ENCODE data around the gene CDC25A. TPM values are rescaled to one million over a fixed set of nuclear protein-coding genes. Genes with fewer than 3 reads are reported as not detected.
"Not testable (repeated sequence)": the region's sequence is repeated elsewhere in the genome, so short reads cannot be mapped to it uniquely, and the experiment has no call there.

The CDC25A gene
- polyA plus RNA-seq, 2 of the 4 experiments (the other 2 are of a cell fraction): 6.4 to 9.8 TPM

- 88% methylated on average over 1 of the region's 1 CpG for WGBS (ENCODE audit: missing lambda C conversion rate)
- ATAC-seq: no peak
- Histone ChIP-seq H3K4me2 (no peak overlapping the region), H3K4me1 (no peaks in the 10 kb centered on the region), H3K9me3 (no peaks in the 10 kb centered on the region), H3K4me3 (no peak overlapping the region), H3K27ac (no peak overlapping the region)
- TF ChIP-seq RAD21 (conservative IDR thresholded peaks at IDR 0.05 in 1 of 2, IDR thresholded peaks at IDR 0.05 in 1 of 2) (no peak), PBX3 (IDR thresholded peaks at IDR 0.05) (no peak), TP53 (CRISPR knock-in tag; IDR thresholded peaks at IDR 0.05) (no peak), ESRRA (IDR thresholded peaks at IDR 0.05; ENCODE audit: borderline replicate concordance, low read length) (no peak), RNF2 (IDR thresholded peaks at IDR 0.05; ENCODE audit: borderline replicate concordance, low read depth) (no peak), HOXB5 (CRISPR knock-in tag; IDR thresholded peaks at IDR 0.05) (no peak), MAZ (IDR thresholded peaks at IDR 0.05; ENCODE audit: borderline replicate concordance, low read depth, low read length) (no peak), CBX2 (IDR thresholded peaks at IDR 0.05; ENCODE audit: borderline replicate concordance, low read depth) (no peak), GATA3 (IDR thresholded peaks at IDR 0.05; ENCODE audit: borderline replicate concordance) (no peak), KDM1A (IDR thresholded peaks at IDR 0.05; ENCODE audit: low read depth) (no peak), ZFP36 (IDR thresholded peaks at IDR 0.05; ENCODE audit: borderline replicate concordance, partially characterized antibody) (no peak), HOXA7 (CRISPR knock-in tag; IDR thresholded peaks at IDR 0.05) (no peak), KDM5A (IDR thresholded peaks at IDR 0.05) (no peak), POLR2A (IDR thresholded peaks at IDR 0.05; ENCODE audit: low read length) (no peak), HDAC2 (IDR thresholded peaks at IDR 0.05) (no peak), NPAS2 (CRISPR knock-in tag; IDR thresholded peaks at IDR 0.05; ENCODE audit: borderline replicate concordance) (no peak)
- TF ChIP-seq, protein P1, sequence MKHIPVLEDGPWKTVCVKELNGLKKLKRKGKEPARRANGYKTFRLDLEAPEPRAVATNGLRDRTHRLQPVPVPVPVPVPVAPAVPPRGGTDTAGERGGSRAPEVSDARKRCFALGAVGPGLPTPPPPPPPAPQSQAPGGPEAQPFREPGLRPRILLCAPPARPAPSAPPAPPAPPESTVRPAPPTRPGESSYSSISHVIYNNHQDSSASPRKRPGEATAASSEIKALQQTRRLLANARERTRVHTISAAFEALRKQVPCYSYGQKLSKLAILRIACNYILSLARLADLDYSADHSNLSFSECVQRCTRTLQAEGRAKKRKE (CRISPR knock-in tag; IDR thresholded peaks at IDR 0.05; ENCODE audit: low read depth): no peak
- ChIA-PET CTCF (interaction anchor here (0.8 kb wide), 1 partner anchor 38 kb away, joined by 5 read pairs; no protein-coding TSS in a partner anchor), POLR2A (no interaction called here)
- no peak for FAIRE-seq
- no peak for DNase-seq (ENCODE audit: low read depth in 1 of 2, low spot score in 1 of 2)
These were observed 75.4 kb downstream of the CDC25A start for GRCh38 chr3:48112813-48113212.

GRCh38 chr3:48112108-48112791, 76.0 kb downstream of the CDC25A start:
- H3K4me2 ChIP-seq; H3K27ac ChIP-seq; H3K9me3 ChIP-seq; DNase-seq (ENCODE audit: low read depth in 1 of 2, low spot score in 1 of 2); H3K4me3 ChIP-seq; H3K4me1 ChIP-seq; ATAC-seq; POLR2A ChIA-PET; FAIRE-seq; CTCF ChIA-PET: not testable (repeated sequence)
- WGBS (ENCODE audit: missing lambda C conversion rate): 76% methylated on average over 8 of the region's 8 CpGs

DNA sequence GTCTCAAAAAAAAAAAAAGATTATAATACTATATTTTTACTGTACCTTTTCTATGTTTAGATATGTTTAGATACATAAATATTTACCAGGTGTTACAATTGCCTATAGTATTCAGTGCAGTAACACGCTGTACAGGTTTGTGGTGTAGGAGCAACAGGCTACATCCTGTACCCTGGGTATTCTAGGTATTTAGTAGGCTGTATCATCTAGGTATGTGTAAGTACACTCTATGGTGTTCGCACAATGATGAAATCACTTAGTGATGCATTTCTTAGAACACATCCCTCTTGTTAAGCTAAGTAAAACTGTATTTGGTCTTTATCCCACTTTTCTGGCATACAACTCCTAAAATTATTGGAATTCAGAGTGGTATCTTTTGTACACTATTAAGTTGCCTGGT, 77.8 kb downstream of the CDC25A start:
- 90% methylated on average over 2 of the region's 2 CpGs for WGBS (ENCODE audit: missing lambda C conversion rate)
- FAIRE-seq (no peak), DNase-seq (ENCODE audit: low read depth in 1 of 2, low spot score in 1 of 2) (no peak), ATAC-seq (no peak)
- no peaks in the 10 kb centered on the region for H3K9me3 ChIP-seq
- CTCF ChIA-PET: interaction anchor here (1.0 kb wide), 1 partner anchor 41 kb away, joined by 4 read pairs; no protein-coding TSS in a partner anchor
- H3K4me2 ChIP-seq: no peak overlapping the region
- TF ChIP-seq PHF8 (IDR thresholded peaks at IDR 0.05; ENCODE audit: borderline replicate concordance, low read depth) (no peak), ZSCAN20 (CRISPR knock-in tag; IDR thresholded peaks at IDR 0.05) (no peak), MAZ (IDR thresholded peaks at IDR 0.05; ENCODE audit: borderline replicate concordance, low read depth, low read length) (no peak), KDM5A (IDR thresholded peaks at IDR 0.05) (no peak), FOSB (CRISPR knock-in tag; IDR thresholded peaks at IDR 0.05) (no peak), GATA3 (IDR thresholded peaks at IDR 0.05; ENCODE audit: borderline replicate concordance) (no peak), EP300 (IDR thresholded peaks at IDR 0.05) (no peak), E2F6 (IDR thresholded peaks at IDR 0.05; ENCODE audit: borderline replicate concordance, low read depth) (no peak), HEYL (CRISPR knock-in tag; IDR thresholded peaks at IDR 0.05) (no peak), FOSL2 (IDR thresholded peaks at IDR 0.05) (no peak), FOSL2 (CRISPR knock-in tag; IDR thresholded peaks at IDR 0.05) (no peak)
- H3K27ac ChIP-seq: no peak overlapping the region
- POLR2A ChIA-PET: no interaction called here
- no peak overlapping the region for H3K4me3 ChIP-seq
- H3K4me1 ChIP-seq: no peaks in the 10 kb centered on the region
